DMS 273 treated with DMSO at 0.1 percent for 48 hours (cell line): ENCODE data around the gene ABHD12.
"Not testable (repeated sequence)": the region's sequence is repeated elsewhere in the genome, so short reads cannot be mapped to it uniquely, and the experiment has no call there.

Experiments
- DNase-seq: peaks from one replicate; lab custom pipeline; 2025; lab: John Stamatoyannopoulos, UW

ABHD12 gene

DNA sequence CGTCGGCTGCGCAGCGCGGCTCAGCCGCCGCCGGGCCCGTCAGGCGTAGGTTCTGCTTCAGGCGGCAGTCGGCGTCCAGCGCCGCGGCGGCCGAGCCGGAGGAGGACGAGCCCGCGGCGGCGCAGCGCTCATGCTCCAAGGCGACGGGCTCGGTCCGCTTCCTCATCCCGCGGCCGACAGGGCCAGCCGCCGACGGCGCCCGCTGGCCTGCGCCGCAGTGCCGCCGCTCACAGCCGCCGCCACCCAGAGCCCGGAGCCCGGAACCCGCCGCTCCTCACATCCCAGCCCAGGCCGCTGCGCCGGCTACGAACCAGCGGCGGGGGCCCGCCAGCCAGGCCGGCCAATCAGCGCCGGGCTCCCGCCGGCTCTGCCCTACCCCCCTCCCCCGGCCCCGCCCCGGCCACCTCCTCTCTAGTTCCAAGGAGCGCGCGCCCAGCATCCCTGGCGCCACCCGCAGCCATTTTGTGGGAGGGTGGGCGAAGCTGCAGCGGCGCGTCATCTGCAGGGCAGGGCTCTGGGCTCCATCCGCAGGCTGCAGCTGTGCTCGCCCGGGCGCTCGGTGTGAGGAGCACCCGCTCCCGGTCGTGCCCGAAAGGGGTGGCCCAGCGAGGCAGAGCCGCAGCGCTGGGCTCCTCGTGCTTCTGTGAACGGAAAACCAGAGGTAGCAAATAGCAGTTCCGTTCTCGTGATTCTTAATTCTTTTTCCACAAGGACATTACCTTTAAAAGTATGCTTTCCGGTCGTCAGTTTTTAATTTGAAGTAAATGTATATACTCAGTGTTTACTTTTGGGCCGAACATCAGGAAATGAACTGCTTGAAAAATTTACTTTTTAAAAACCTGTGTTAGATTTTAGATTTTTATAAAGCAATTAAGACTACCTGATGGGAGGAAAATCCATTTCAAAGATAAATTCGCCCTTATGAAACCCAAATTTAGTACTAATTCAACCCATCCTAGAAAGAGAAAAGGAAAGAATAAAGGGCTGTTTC is at the start of gene ABHD12:
Gene ABHD12 (minus strand): TSS at position 298 of the 991 bp plus-strand sequence. CDS start 132 bp downstream, at position 166.
- peak; percentile 86 for DNase-seq

DNA sequence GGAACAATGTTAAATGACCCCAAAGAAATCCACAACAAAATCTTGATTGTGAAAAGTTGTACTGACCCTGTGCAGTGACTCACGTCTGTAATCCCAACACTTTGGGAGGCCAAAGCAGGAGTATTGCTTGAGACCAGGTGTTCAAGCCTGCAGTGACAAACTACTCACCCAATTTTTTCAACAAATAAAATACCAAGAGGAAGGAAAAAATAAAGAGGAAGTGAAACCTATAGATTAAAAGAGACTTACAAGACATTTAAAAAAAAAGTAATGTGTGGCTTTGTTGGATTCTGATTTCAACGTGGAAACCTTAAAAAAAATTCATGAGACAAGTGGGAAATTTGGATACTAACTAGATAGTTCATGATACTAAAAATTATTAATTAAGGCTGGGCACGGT is 48.7 kb upstream of the ABHD12 start:
- DNase-seq, result no peak

DNA sequence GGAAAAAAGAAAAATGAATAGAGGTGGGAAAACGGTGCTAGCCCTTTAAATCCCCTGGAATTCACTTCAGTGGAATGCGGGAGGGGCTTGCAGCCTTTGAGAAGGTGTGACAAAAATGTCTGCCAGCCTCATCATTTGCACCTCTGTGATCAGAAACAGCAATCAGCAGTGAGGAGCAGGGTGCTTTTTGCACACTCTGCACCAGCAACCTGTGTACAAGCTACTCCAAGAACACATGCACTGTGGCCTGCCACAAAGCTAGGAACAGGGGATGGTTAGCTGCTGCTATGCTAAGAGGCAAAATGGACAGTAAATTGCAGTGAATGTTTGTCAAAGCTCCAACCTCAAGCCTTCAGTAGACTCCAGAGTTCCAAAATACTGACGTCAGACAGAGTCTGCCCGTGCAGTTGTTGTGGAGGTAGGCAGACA is 46.5 kb upstream of the ABHD12 start:
- DNase-seq, result no peak

DNA sequence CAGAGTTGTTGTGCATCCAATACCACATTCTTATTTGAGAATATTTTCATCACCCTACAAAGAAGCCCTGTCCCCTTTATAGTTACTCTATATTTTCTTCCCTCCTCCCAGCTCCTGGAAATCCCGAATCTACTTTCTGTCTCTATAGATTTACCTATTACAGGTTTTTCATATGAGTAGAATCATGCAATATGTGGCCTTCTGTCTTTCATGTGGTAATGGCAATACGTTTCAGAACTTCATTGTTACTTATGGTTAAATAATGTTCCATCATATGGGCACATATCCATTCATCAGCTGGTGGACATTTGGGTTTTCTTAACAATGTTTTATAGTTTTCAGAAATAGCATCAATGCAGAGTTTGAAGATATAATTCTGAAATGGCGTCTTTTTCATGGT is 33.9 kb upstream of the ABHD12 start:
- no peak for DNase-seq

DNA sequence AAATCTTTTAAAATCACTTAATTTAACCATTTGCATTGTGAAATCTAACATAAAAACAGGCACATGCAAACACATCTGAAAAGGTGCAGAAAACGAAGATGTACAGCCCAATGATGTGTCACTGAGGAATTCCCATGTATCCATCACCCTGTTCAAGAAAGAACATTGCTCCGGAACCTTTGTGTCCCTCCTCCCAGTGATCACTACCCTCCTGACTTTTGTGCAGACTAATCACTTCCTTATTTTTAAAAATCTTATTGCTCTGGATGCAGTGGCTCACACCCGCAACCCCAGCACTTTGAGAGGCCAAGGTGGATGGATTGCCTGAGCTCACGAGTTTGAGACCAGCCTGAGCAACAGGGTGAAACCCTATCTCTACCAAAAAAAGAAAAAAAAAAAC is 31.4 kb upstream of the ABHD12 start:
- no peak for DNase-seq

DNA sequence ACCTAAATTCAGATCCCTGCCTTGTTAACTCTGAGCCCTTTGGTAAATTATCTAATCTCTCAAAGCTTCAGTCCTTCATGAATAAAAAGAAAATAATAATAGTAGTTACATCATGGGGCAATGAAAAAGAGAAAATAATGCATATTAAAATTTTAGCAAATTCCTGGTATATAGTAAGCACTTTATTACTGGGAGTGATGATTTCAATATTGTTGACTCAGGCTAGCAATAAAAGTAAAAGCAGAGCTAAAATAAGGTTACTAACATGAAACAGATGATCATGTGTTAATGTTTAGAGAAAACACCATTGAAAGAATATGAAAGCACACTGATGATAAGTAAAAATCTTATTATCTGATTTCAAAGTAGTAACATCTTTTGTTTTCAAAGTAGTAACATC is 30.5 kb upstream of the ABHD12 start:
- no peak for DNase-seq

DNA sequence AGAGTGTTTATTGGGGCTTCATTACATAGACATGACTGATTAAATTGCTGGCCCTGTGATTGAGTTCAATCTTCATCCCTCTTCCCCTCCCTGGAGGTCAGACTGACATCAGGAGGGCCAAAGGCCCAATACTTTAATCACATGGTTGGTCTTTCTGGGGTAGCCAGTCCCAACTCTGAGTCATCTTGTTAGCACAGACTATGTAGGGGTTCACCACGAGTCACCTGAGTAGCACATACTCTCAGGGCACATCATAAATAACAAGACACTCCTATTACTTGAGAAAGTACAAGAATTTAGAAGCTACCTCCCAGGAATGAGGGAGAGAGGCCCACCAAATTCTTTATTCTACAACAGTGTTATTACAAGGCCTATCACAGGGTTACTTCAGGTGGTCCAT is 28.1 kb upstream of the ABHD12 start:
- DNase-seq, result no peak

DNA sequence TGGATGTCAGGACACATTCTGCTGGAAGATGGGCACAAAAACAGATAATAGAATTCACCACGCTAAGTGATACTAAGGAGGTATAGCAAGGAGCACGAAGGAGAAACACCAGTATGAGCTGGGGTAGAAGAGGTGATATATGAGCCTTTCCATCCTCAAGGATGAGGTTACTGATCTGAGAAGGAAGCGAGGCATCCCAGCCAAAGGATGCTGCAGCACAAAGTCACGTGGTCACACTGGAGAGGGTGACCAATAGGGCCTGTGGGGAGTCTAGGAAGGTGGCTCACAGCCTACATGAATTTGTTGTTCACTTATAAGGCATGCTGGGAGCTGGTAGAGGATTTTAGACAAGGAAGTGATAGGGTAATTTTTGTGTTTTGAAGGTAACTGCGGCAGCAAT is 18.3 kb upstream of the ABHD12 start:
- no peak for DNase-seq

DNA sequence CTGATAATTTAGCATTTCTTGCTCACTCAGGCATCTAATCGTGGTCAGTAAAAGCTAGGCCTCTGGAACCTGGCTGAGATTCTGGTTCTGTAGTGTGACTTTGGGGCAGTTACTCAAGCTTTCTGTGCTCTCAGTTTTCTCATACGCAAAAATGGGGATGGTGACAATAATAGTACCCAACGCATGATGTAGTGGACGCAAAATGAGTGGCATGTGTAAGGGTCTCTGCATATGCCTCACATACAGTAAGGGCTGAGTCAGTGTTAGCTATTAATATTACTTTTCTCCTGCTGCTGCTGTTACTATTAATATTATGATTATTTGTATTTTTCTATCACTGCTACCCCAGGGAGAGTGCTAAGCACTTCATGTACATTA is 17.5 kb upstream of the ABHD12 start:
- no peak for DNase-seq

DNA sequence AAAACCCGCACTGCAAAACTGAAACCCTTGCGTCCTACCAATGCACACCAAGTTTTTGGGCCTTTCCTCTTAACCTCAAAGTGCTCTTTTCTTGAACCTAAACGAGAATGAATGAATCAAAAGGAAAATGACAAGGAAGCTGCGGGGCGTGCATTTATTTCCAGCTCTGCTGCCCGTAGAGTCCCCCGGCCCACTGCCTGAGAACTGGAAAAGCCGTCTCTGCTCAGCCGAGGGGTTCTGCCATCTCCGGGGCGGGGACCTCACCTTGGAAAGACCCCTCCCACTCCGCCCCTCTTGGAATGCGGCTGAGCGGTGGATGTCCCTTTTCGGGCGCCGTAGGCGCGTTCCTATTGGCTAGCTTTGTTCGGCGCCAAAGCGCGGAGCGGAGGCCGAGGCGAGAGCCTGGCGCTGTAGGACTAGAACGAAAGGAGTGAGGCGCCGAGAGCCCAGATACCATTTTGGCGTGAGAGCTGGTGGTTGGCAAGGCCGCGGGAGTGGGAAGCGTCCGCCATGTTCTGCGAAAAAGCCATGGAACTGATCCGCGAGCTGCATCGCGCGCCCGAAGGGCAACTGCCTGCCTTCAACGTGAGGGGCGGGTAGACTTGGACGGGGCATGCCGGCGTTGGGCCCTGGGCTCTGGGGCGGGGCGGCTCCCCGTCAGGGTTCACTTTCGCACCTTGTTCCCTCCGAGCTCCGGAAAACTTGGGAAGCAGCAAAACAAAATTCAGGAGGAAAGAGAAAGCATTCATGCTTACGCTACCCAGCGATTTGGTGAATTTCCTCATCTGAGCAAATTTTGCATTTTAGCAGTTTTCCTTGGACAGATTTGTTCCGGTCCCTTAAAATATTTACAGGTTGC is 16.9 kb upstream of the ABHD12 start, which contains the start of gene GINS1:
Gene GINS1 (plus strand): TSS at position 363 of the 859 bp plus-strand sequence. CDS start 148 bp downstream, at position 511.
- DNase-seq, result peak; percentile 82

DNA sequence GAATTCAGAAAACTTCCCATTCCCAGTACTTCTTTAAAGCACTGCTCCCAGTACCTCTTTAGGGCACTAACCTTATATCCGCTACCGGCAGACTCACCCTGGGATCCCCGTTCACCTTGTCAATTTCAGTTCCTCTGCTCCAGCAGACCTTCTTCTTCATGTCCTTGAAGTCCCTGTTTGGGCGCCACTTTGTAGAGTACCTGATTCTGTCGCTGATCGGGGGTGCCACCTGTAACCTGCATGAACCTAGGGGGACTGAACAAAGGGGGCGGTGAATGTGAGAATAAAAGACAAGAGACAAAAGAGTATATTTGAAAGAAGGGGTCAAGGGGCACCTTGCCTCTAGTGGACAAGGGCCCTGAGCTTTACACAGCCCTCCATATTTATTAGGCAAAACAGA is 11.9 kb upstream of the ABHD12 start:
- DNase-seq, result no peak

DNA sequence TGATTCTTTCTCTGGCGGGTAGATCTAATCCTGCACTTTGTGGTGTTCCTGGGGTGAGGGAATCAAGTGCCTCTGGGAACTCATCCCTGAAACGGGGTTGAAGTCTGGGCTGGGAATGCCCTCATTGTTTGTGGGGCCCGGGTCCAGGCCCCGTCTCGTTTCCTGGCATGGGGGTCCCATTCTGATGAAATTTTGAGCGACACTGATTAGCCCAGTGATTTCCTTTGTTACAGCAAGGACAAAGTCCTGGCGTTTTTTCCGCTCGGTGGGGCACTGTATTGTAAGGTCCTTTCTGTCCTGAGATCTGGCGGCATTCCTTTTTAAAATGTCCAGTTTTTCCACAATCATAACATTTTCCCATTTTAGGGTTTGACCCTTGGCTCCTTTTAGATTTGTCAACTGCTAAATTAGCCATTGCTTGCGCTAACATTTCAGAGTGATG is 9.7 kb upstream of the ABHD12 start:
- DNase-seq, result not testable (repeated sequence)

DNA sequence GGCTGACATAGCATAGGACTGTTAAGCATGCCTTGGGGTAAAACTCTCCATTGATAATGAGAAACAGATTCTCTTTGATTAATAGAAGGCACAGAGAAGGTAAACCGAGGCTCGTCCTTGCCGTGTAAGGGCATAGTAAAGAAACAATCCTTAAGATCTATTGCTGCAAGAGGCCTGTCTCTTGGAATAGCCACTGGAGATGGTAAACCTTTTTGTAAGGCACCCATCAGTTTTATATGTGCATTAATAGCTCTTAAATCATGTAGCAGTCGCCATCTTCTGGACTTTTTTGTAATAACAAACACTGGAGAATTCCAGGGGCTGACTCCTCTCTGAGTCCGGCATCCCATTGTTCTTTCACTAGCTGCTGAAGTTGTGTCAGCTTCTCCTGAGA is 8.4 kb upstream of the ABHD12 start:
- peak; percentile 24 for DNase-seq

DNA sequence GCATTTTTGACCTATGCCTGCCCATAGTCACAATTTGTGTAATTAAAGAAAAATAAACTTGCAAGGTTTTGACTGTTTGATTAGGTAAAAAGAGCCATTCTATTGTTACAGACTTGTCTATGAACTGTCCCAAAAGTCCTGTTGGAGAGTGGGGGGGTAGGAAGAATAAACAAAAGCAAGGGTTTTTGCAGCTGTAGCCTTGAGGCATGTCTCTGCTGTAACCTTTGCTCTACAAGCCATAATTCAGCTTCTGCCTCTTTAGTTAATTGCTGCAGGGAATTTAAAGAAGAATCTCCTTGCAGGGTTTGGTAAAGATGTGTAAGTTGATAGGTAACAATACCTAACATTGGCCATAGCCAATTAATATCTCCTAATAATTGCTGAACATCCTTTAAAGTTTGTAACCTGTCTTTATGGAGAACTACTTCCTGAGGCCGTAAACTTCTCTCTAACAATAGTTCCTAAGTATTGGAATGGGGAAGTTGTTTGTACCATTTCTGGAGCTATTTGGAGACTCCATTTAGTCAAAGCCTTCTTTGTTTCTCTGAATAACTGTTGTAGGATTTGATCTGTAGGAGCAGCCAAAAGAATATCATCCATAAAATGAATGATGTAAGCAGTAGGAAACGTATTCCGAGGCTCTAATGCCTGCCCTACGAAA is 7.9 kb upstream of the ABHD12 start:
- DNase-seq, result no peak

DNA sequence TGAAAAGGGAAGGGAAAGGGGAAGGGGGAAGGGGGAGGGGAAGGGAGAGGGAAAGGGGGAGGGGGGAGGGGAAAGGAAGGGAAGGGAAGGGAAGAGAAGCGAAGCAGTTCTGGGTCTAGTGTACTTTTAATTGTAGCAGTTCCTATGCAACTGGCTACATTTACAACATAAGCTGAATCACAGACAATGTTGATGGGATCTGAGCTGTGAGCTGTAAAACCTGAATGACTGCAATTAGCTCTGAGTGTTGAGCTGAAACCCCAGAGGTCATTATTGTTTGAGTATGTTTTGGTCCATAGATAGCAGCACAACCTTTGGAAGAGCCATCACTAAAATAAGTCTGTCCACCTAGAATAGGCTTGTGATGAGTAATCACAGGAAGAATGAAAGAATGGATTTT is 7.2 kb upstream of the ABHD12 start:
- DNase-seq, result no peak

DNA sequence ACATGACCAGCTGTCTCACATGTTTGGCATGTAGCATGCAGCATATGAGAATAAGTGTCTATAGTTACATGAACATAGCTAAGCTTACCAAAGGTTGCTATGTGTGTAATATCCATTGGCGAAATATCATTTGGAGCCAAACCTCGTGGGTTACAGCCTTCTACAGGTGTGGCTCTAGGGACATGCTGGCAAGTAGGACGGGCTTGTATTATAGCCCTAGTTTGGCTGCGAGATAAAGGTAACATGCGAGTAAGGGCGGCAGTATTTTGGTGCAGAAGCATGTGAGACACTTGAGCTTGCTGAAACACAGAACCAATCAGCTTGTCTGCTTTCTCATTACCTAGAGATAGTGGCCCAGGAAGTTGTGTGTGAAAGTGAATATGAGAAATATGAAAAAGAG is 6.5 kb upstream of the ABHD12 start:
- no peak for DNase-seq

DNA sequence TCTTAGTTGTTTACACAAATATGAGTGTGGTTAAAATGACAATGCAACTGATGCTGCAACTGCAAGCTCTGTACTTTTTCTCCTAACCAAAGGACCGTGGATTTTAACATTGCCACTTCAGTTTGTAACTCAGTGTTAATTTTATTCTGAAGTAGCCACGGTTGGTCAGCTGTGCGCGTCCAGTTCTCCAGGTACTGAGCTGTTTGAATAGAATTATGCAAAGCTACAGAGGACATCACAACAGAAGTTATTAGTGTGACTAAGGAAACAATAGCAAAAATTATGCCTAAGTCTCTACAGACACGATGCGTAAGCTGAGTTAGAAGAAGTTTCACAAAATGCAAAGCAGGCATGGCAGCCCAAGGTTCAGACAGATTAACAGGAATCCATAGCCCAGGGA is 4.4 kb upstream of the ABHD12 start:
- DNase-seq, result no peak

DNA sequence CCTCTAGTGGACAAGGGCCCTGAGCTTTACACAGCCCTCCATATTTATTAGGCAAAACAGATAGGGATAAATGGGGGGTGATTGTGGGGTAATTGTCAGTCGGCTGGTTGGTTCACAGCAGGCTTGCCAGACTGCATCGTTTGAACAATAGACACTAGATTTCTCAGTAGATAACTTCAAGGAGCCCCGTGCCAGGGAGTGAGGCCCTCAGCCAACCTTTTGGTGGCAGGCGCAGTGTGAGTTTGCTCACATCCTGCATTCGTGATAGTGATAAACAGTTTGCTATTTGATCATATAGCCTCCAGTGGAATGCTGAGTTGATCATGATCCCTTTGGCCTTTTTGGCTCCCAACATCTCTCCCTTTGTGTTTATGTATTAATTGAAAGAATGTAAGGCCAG is 3.6 kb upstream of the ABHD12 start:
- DNase-seq, result no peak

DNA sequence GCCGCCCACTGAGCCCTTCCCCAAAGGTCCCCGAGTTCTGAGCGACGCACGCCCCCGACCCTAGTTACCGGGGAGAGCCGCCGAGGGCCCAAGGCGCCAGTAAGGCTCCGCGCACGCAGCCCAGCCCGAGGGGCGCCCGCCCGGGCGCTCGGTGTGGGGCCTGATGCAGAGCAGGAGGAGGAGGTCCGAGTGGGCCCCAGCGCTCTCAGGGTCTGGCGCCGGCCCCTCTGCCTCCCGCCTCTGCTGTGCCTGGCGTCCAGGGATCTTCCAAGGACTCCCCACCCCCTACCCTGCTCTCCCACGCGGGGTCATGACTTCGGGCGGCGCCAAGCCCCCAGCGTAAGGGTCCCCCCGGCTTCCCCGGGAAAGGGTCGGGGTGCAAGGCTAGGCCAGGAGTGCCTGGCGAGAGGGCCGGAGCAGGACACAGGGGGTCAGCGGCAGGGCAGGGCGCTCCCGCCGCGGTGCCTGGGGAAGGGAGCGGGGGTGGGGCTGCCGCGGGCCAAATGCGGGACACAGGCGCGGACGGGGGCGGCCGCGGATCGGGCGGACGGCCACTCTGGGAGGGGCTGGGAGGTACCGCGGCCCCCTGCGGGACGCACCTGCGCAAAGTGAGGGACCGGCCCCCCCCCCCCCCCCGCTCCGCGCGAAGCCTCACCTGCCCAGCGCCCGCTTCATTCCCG is 637 bp downstream of the ABHD12 start:
- DNase-seq, result no peak

DNA sequence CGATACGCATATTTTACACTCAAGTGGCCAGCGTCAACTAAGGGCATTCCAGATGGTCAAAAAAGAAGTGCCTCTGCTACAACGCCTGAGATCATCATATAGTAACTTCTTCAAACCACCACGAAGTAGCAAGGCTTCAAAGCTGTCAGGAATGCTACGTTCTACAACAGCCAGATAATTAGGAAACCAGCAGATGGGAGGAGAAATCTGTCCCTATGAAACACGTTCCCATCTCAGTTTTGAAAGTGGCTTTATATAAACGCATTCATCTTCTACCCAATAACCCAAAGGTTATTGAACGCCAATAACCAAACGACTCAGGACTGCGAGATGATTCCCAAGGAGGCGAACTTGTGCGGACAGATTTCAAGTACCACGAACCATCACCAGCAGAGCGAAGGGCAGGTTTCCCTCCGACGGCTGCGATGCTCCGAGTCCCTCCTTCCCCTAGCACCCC is 1.2 kb downstream of the ABHD12 start:
- peak; percentile 45 for DNase-seq

DNA sequence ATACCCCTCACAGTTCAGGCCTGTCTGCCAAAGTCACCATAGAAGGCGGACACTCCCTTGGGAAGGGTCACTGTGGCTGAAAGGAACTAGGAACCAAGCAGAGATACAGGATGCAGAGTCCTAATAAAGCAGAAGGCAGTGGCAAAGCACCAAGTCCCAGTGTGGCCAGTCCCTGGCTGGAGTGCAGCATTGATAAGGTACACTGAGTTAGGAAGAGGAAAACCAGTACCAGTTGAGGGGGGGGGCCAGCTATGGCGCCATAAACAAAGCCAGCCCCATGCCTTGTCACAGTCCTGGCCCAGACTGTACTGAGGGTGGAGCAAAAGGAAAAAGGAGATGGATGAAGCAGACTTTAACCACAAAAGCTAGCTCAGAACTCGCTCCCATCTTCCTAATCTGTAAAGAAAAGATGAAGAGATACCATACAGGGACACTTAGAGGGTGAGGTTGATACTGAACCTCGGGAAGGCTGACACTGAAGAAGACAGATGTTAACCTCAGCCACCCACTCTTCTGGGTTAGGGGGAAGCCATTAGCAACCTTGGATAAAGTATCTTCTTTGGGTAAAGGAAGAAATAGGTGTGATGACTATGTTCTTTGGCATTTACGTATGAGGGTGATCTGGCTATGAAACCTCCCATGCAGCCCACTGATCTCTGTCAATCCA is 7.8 kb downstream of the ABHD12 start:
- DNase-seq, result no peak
